Measurements from ENCODE around the gene IGF2BP1. TPM values are rescaled to one million over a fixed set of nuclear protein-coding genes. Genes with fewer than 3 reads are reported as not detected.

IGF2BP1 gene
- total and polyA plus RNA-seq, 4 donors: 1.4 to 7.5 (median 6.5) TPM

Small RNA genes lying within 50 kb of the gene (small RNA-seq; reads per million reads assigned to genes)
- not detected for gene RF00017 (ENCODE audit: low replicate concordance)
- not detected for gene RF01210 (ENCODE audit: low replicate concordance)
- gene RNU1-42P (ENCODE audit: low replicate concordance): 0.16 reads per million
- 0.45 reads per million, percentile 51 among the genes with 10 or more reads in this experiment for gene RNU6-826P (ENCODE audit: low replicate concordance)

Other genes starting within 250 kb of the IGF2BP1 start
- under 1 TPM; 0.30 to 0.61 TPM for gene TTLL6, start 180.2 kb upstream of the IGF2BP1 start, total RNA-seq
- gene TTLL6, start 180.2 kb upstream of the IGF2BP1 start, polyA plus RNA-seq (ENCODE audit: insufficient read length in 2 of 2): under 1 TPM; 0.22 to 0.32 TPM
- 10 to 100 TPM; 37.3 to 46.0 TPM for gene CALCOCO2, start 166.3 kb upstream of the IGF2BP1 start, total RNA-seq
- gene CALCOCO2, start 166.3 kb upstream of the IGF2BP1 start, polyA plus RNA-seq (ENCODE audit: insufficient read length in 2 of 2): 10 to 100 TPM; 41.1 to 59.0 TPM
- 10 to 100 TPM; 47.6 to 79.5 TPM for gene ATP5MC1, start 104.6 kb upstream of the IGF2BP1 start, total RNA-seq
- gene ATP5MC1, start 104.6 kb upstream of the IGF2BP1 start, polyA plus RNA-seq (ENCODE audit: insufficient read length in 2 of 2): 100 to 1,000 TPM; 212 to 213 TPM
- 10 to 100 TPM; 54.1 to 65.6 TPM for gene UBE2Z, start 89.0 kb upstream of the IGF2BP1 start, total RNA-seq
- gene UBE2Z, start 89.0 kb upstream of the IGF2BP1 start, polyA plus RNA-seq (ENCODE audit: insufficient read length in 2 of 2): 10 to 100 TPM; 80.4 to 89.3 TPM
- 10 to 100 TPM; 34.6 to 80.4 TPM for gene SNF8, start 52.5 kb upstream of the IGF2BP1 start, total RNA-seq
- gene SNF8, start 52.5 kb upstream of the IGF2BP1 start, polyA plus RNA-seq (ENCODE audit: insufficient read length in 2 of 2): 100 to 1,000 TPM in 1 of 2 donors, 10 to 100 TPM in 1; 94.9 to 108 TPM
- not detected for gene GIP, start 28.8 kb upstream of the IGF2BP1 start, total RNA-seq
- not detected for gene GIP, start 28.8 kb upstream of the IGF2BP1 start, polyA plus RNA-seq (ENCODE audit: insufficient read length in 2 of 2)
- gene B4GALNT2, start 135.4 kb downstream of the IGF2BP1 start, total RNA-seq: under 1 TPM in 1 of 2 donors, not detected in 1; under 0.01 TPM
- gene B4GALNT2, start 135.4 kb downstream of the IGF2BP1 start, polyA plus RNA-seq (ENCODE audit: insufficient read length in 2 of 2): under 1 TPM; 0.33 TPM
- gene GNGT2, start 213.2 kb downstream of the IGF2BP1 start, total RNA-seq: 1 to 10 TPM in 1 of 2 donors, under 1 TPM in 1; 0.89 to 2.1 TPM
- 1 to 10 TPM; 1.2 to 2.4 TPM for gene GNGT2, start 213.2 kb downstream of the IGF2BP1 start, polyA plus RNA-seq (ENCODE audit: insufficient read length in 2 of 2)
- gene ABI3, start 213.3 kb downstream of the IGF2BP1 start, total RNA-seq: 1 to 10 TPM; 1.4 to 4.8 TPM
- gene ABI3, start 213.3 kb downstream of the IGF2BP1 start, polyA plus RNA-seq (ENCODE audit: insufficient read length in 2 of 2): 1 to 10 TPM; 5.1 to 6.5 TPM
- 10 to 100 TPM in 1 of 2 donors, 1 to 10 TPM in 1; 5.6 to 12.2 TPM for gene PHOSPHO1, start 233.4 kb downstream of the IGF2BP1 start, total RNA-seq
- 1 to 10 TPM; 2.7 to 3.5 TPM for gene PHOSPHO1, start 233.4 kb downstream of the IGF2BP1 start, polyA plus RNA-seq (ENCODE audit: insufficient read length in 2 of 2)

Measured in spinal cord (tissue), 4 donors.